ENCODE results near the gene BDH1. TPM values are rescaled to one million over a fixed set of nuclear protein-coding genes. Genes with fewer than 3 reads are reported as not detected.
A peak's percentile ranks its signal among the peaks of the same experiment; 100 is the strongest.
"Not testable (repeated sequence)": the region's sequence is repeated elsewhere in the genome, so short reads cannot be mapped to it uniquely, and the experiment has no call there.

Gene BDH1
- total RNA-seq, 1 donor from 2014 or later = 16.8 TPM

DNA sequence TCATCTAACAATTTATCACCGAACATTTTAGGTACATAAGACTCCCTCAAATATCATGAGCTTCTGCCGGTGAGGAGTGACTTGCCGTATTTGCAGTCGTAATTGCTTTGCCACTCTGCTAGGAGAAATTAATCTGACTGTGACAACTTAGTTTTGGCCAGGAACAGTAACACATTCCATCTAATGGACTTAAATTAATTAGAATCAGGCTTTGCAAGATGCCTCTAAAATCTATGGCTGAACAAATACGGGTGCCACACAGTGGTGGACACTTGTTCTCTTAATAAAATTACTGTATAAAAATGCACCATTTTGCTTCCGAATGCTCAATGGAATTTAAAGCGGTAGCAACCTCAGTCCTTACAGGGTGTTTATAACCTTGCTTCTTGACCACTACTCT lies 27.6 kb upstream of the BDH1 start:
- H3K4me3 ChIP-seq (ENCODE audit: low read depth, low read length) = no peak overlapping the region
- H3K27me3 ChIP-seq (ENCODE audit: control insufficient read depth, insufficient read depth, low read length) = no peaks in the 10 kb centered on the region
- FAIRE-seq (no peak), DNase-seq (ENCODE audit: low read depth) (no peak)
- no peak for TF ChIP-seq CTCF (IDR thresholded peaks at IDR 0.05; ENCODE audit: insufficient read depth, low read length, severe bottlenecking)
- H3K36me3 ChIP-seq (ENCODE audit: control insufficient read depth, insufficient read depth, low read length) = no peaks in the 10 kb centered on the region

DNA sequence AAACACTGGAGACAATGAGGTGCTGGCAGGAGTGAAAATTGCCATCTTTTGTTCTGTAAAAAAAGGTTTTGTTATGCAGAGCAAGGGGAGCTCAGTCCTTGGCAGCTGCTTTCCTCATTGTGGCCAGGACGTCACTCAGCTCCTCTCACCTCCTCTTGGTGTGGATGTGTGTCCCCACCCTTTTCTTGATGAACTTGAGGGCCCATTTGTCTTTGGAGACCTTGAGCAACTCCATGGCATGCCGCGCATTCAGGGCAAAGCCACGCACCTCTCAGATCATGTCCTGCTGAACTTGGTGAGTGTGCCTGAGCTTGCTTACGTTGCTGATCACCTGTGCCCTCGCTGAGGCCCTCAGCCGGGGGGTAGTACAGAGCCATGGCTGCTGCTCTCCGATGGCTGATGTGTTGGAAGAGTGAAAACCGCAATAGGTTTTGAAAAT lies 24.5 kb upstream of the BDH1 start:
- FAIRE-seq (no peak), DNase-seq (ENCODE audit: low read depth) (no peak)
- no peaks in the 10 kb centered on the region for H3K36me3 ChIP-seq (ENCODE audit: control insufficient read depth, insufficient read depth, low read length)
- H3K4me3 ChIP-seq (ENCODE audit: low read depth, low read length) = no peak overlapping the region
- no peak for TF ChIP-seq CTCF (IDR thresholded peaks at IDR 0.05; ENCODE audit: insufficient read depth, low read length, severe bottlenecking)
- no peaks in the 10 kb centered on the region for H3K27me3 ChIP-seq (ENCODE audit: control insufficient read depth, insufficient read depth, low read length)

GRCh38 chr3:197578376-197578775 lies 22.6 kb upstream of the BDH1 start:
- TF ChIP-seq CTCF (IDR thresholded peaks at IDR 0.05; ENCODE audit: insufficient read depth, low read length, severe bottlenecking) = no peak
- Histone ChIP-seq H3K4me3 (ENCODE audit: low read depth, low read length) (no peak overlapping the region), H3K27me3 (ENCODE audit: control insufficient read depth, insufficient read depth, low read length) (no peaks in the 10 kb centered on the region), H3K36me3 (ENCODE audit: control insufficient read depth, insufficient read depth, low read length) (no peaks in the 10 kb centered on the region)
- FAIRE-seq (no peak), DNase-seq (ENCODE audit: low read depth) (no peak)

DNA sequence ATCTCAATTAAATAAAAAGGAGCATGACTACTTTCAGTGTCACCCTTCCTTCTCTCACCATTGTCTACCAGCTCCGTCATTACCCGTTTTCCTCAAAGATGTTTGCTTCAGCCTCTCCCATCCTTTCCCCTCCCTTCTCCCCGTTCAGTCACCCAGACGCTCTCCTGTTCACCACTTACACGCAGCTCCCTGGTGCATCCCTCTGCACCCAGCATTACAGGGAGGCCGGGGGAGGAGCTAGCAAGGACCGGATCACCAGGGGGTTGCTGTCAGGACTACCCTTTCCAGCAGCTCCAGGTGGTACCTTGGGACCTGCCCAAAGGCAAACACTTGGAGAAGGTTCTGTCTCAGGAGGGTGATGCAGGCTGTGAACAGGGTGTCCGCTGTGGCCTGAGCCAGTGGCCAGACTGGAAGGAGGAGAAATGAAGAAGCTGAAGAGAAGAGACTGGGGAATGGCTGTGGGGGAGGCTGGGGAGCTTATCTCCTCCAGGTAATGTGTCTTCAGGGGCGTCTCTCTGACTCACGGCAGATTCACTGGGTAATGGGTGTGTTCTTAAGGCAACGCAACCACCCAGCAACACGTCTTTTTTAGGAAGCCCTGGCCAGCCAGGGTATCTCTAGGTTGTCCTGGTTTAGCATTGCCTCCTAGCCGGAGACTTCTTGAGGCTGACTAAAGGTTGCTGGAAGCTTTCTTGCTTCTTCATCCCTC lies 21.8 kb upstream of the BDH1 start:
- no peak overlapping the region for H3K4me3 ChIP-seq (ENCODE audit: low read depth, low read length)
- DNase-seq (ENCODE audit: low read depth) (no peak), FAIRE-seq (no peak)

DNA sequence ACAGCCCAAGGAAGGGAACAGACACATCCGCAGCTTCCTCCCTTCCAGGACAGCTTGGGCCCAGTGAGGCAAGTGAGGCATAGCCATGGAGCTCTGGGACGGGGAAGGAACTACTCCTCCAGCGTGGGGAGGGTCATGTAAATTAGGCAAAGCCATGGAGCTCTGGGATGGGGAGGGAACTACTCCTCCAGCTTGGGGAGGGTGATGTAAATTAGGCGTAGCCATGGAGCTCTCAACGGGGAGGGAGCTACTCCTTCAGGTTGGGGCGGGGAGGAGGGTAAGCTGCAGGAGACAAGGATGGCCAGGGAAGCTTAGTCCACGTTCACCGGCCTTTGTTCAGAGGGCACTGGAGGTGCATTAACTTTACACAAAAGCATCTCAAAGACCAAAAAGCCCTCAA lies 21.1 kb upstream of the BDH1 start:
- no peaks in the 10 kb centered on the region for H3K36me3 ChIP-seq (ENCODE audit: control insufficient read depth, insufficient read depth, low read length)
- no peak overlapping the region for H3K4me3 ChIP-seq (ENCODE audit: low read depth, low read length)
- DNase-seq (ENCODE audit: low read depth) (no peak), FAIRE-seq (no peak)
- no peak for TF ChIP-seq CTCF (IDR thresholded peaks at IDR 0.05; ENCODE audit: insufficient read depth, low read length, severe bottlenecking)
- no peaks in the 10 kb centered on the region for H3K27me3 ChIP-seq (ENCODE audit: control insufficient read depth, insufficient read depth, low read length)

More for the DNA sequence above, 21.8 kb upstream of the BDH1 start:
- Histone ChIP-seq H3K36me3 (ENCODE audit: control insufficient read depth, insufficient read depth, low read length) (no peaks in the 10 kb centered on the region), H3K27me3 (ENCODE audit: control insufficient read depth, insufficient read depth, low read length) (no peaks in the 10 kb centered on the region)
- TF ChIP-seq CTCF (IDR thresholded peaks at IDR 0.05; ENCODE audit: insufficient read depth, low read length, severe bottlenecking) = no peak

- DNase-seq (ENCODE audit: low read depth) (peak; percentile 66), FAIRE-seq (no peak)
- Histone ChIP-seq H3K36me3 (ENCODE audit: control insufficient read depth, insufficient read depth, low read length) (no peaks in the 10 kb centered on the region), H3K4me3 (ENCODE audit: low read depth, low read length) (no peak overlapping the region), H3K27me3 (ENCODE audit: control insufficient read depth, insufficient read depth, low read length) (no peaks in the 10 kb centered on the region)
- TF ChIP-seq CTCF (IDR thresholded peaks at IDR 0.05; ENCODE audit: insufficient read depth, low read length, severe bottlenecking) = no peak
Measured at GRCh38 chr3:197575362-197575761, 19.6 kb upstream of the BDH1 start.

- not testable (repeated sequence) for FAIRE-seq; H3K27me3 ChIP-seq (ENCODE audit: control insufficient read depth, insufficient read depth, low read length)
Measured at GRCh38 chr3:197574396-197574991, 18.7 kb upstream of the BDH1 start.

More at GRCh38 chr3:197574396-197574991, 18.7 kb upstream of the BDH1 start:
- H3K4me3 ChIP-seq (ENCODE audit: low read depth, low read length); H3K36me3 ChIP-seq (ENCODE audit: control insufficient read depth, insufficient read depth, low read length); DNase-seq (ENCODE audit: low read depth): not testable (repeated sequence)
